Mesodermal cell (in vitro differentiated cells): ENCODE results near the gene ADGRL2. TPM values are rescaled to one million over a fixed set of nuclear protein-coding genes. Genes with fewer than 3 reads are reported as not detected.

Source experiments
- H3K27ac ChIP-seq: 2 replicates; pipeline ENCODE4 v1.7.0; 2013; ENCODE audit warnings: mild to moderate bottlenecking, low read depth, low read length, moderate library complexity; ENCODE audit not compliant: severe bottlenecking
- H3K36me3 ChIP-seq: 2 replicates; pipeline ENCODE4 v1.7.1; 2013; ENCODE audit warnings: mild to moderate bottlenecking, low read length, moderate library complexity; ENCODE audit not compliant: control insufficient read depth, insufficient read depth
- H3K4me1 ChIP-seq: one replicate; pipeline ENCODE4 v1.7.1; 2013; ENCODE audit warnings: mild to moderate bottlenecking, low read length; ENCODE audit not compliant: insufficient read depth, control insufficient read depth, poor library complexity, severe bottlenecking
- H3K4me3 ChIP-seq: 2 replicates; pipeline ENCODE4 v1.7.0; 2013; ENCODE audit warnings: low read length, control low read depth, mild to moderate bottlenecking; ENCODE audit not compliant: insufficient read depth, poor library complexity, severe bottlenecking; ENCODE audit errors: extremely low read depth
- H3K9me3 ChIP-seq: 2 replicates; pipeline ENCODE4 v1.7.1; 2013; ENCODE audit warnings: mild to moderate bottlenecking, low read length, moderate library complexity; ENCODE audit not compliant: control insufficient read depth
- WGBS, 2 experiments: methylation state at CpG; one replicate each; pipeline ENCODE4 v1.1.5; 2013; ENCODE audit warnings: missing lambda C conversion rate in 2 of 2; ENCODE audit not compliant: insufficient coverage in 2 of 2; 5-methylcytosine and 5-hydroxymethylcytosine counted together
- polyA plus RNA-seq, 2 experiments: library from polyadenylated mRNA; stranded (reverse); fragments of 50-300 nt; gene quantifications; one replicate each; pipeline ENCODE4 v1.2.3, GENCODE V29; 2013

ADGRL2 gene
- 133 TPM for polyA plus RNA-seq (2013, experiment 1 of 2)
- 125 TPM for polyA plus RNA-seq (2013, experiment 2 of 2)

GRCh38 chr1:81800695-81801650 is at the start of gene ADGRL2:
TSS of gene ADGRL2 (plus strand) at chr1:81800934. CDS start at chr1:81836985, 36,051 bp downstream.
- H3K9me3 ChIP-seq, result no peaks in the 10 kb centered on the region
- H3K4me3 ChIP-seq, result peak within 1 kb of the TSS; percentile 97
- 0% methylated on average over 25 to 30 of the region's 81 CpGs for WGBS, 2 experiments
- H3K4me1 ChIP-seq, result peaks cover 9% of the 10 kb centered on the region
- H3K36me3 ChIP-seq, result no peaks in the 10 kb centered on the region
- H3K27ac ChIP-seq, result peak within 1 kb of the TSS; percentile 92

DNA sequence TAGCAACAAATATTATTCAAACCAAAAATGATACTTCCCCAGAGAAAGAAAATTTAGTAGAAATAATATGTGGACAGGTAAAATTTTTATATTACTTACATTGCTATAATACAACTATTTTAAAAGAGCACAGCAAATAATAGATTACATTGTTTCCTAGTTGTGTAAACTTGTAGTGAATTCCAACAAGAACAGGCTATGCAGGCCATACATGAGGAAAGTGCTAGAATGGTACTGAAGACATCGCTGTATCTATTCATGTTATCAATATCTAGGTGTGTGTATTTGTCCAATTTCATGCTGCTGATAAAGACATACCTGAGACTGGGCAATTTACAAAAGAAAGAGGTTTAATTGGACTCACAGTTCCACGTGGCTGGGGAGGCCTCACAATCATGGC is 47.9 kb upstream of the ADGRL2 start:
- Histone ChIP-seq H3K36me3 (no peaks in the 10 kb centered on the region), H3K9me3 (no peaks in the 10 kb centered on the region), H3K4me1 (no peaks in the 10 kb centered on the region), H3K4me3 (no peak overlapping the region), H3K27ac (no peak overlapping the region)
- WGBS, 2 experiments, result 75 to 91% methylated on average over 1 to 2 of the region's 2 CpGs

GRCh38 chr1:81754424-81754823 is 46.3 kb upstream of the ADGRL2 start:
- no peak overlapping the region for H3K27ac ChIP-seq
- H3K4me1 ChIP-seq, result no peaks in the 10 kb centered on the region
- H3K36me3 ChIP-seq, result no peaks in the 10 kb centered on the region
- H3K4me3 ChIP-seq, result no peak overlapping the region
- H3K9me3 ChIP-seq, result no peaks in the 10 kb centered on the region

DNA sequence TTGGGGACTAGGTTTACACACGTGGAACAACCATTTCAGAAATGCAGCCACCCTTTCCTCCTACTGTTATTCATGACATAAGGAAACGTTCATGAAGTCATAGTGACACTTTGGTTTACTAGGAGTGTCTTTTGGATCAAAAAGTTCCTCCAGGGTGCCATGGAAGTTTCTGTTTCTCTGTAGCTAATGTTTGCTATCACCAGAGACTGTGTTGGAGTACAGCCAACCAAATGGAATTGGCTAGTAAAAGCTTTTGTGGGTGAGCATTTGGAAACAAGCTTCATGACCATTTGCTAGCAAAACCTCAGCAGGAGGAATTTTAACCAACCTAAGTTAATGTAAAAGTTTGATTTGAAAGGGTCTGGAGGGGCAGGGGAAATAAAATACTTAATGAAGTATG is 43.9 kb upstream of the ADGRL2 start:
- no peak overlapping the region for H3K27ac ChIP-seq
- H3K4me1 ChIP-seq, result no peaks in the 10 kb centered on the region
- no peak overlapping the region for H3K4me3 ChIP-seq
- H3K36me3 ChIP-seq, result no peaks in the 10 kb centered on the region
- WGBS, 2 experiments, result 82% methylated on average over 2 of the region's 2 CpGs; no CpG with 5 or more reads in 1 of the 2 experiments
- no peaks in the 10 kb centered on the region for H3K9me3 ChIP-seq

GRCh38 chr1:81757398-81758020 is 43.2 kb upstream of the ADGRL2 start:
- Histone ChIP-seq H3K36me3 (no peaks in the 10 kb centered on the region), H3K27ac (no peak overlapping the region), H3K4me1 (no peaks in the 10 kb centered on the region), H3K4me3 (no peak overlapping the region), H3K9me3 (no peaks in the 10 kb centered on the region)
- 83 to 100% methylated on average over 1 to 3 of the region's 8 CpGs for WGBS, 2 experiments

- H3K9me3 ChIP-seq, result no peaks in the 10 kb centered on the region
- no peaks in the 10 kb centered on the region for H3K36me3 ChIP-seq
- whole genome bisulfite sequencing, 2 experiments, result 100% methylated on average over 1 of the region's 2 CpGs; no CpG with 5 or more reads in 1 of the 2 experiments
- no peak overlapping the region for H3K4me3 ChIP-seq
- no peak overlapping the region for H3K27ac ChIP-seq
- no peaks in the 10 kb centered on the region for H3K4me1 ChIP-seq
Observed at GRCh38 chr1:81758181-81758580, 42.6 kb upstream of the ADGRL2 start.

- H3K4me1 ChIP-seq, result no peaks in the 10 kb centered on the region
- no peaks in the 10 kb centered on the region for H3K36me3 ChIP-seq
- no CpG with 5 or more reads among the region's 1 CpG for WGBS, 2 experiments
- H3K4me3 ChIP-seq, result no peak overlapping the region
- H3K27ac ChIP-seq, result no peak overlapping the region
- no peaks in the 10 kb centered on the region for H3K9me3 ChIP-seq
Observed at GRCh38 chr1:81760477-81761097, 40.1 kb upstream of the ADGRL2 start.

GRCh38 chr1:81775510-81775909 is 25.2 kb upstream of the ADGRL2 start:
- Histone ChIP-seq H3K4me3 (no peak overlapping the region), H3K27ac (no peak overlapping the region), H3K4me1 (no peaks in the 10 kb centered on the region), H3K9me3 (no peaks in the 10 kb centered on the region), H3K36me3 (no peaks in the 10 kb centered on the region)

DNA sequence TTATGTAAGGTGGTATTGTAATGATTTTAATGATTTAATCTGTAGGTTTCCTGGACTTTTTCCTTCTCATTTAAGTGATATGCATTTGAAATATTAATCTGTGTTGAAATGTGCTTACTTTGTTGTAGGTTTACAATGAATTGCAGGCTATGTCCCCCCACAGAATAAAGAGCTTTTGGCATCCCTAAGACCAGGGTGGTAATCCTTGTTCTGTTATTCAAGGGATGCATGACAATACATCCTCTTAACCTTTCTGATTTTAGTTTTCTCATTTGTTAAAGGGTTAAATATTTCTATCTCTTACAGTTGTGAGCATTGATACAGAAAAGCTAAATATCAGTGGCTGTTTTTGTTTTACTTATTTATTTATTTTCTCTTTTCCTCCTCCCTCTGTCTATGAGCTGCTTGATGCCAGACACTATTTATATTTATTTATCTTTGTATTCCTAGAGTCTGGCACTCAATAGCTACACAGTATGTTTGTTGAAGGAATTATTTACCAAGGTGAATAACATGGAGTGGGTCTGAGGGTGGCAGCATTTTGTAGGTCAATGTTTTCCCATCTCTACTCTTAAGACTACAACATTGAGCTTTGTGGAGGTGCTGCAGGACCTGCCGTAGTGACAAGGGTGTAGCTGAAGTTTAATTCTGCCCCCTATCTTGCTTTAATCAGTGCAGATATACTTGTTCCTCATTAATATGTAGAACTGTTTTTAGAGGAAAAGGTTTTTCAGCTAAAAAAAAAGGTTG is 19.9 kb upstream of the ADGRL2 start:
- Histone ChIP-seq H3K4me3 (no peak overlapping the region), H3K36me3 (no peaks in the 10 kb centered on the region), H3K27ac (no peak overlapping the region), H3K9me3 (no peaks in the 10 kb centered on the region), H3K4me1 (no peaks in the 10 kb centered on the region)
- no CpG with 5 or more reads among the region's 1 CpG for WGBS, 2 experiments

DNA sequence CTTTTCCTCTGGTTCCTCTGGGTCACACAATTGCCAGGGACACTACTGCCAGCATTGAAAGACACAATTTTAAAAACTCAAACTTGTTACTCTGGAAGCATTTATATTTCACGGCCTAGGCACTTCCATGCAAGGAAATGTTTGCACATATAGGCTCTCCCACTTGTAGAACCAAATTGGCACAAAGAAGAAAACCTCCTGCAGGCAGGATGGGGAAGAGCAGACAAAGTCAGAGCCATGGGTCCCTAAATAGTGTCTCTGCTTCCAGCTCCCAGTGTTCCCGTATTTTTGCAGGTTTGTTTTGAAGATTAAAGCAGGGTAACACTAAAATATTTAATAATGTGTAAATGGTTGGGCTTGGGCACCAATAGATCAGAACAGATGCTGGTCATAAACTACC is 19.0 kb upstream of the ADGRL2 start:
- Histone ChIP-seq H3K9me3 (no peaks in the 10 kb centered on the region), H3K36me3 (no peaks in the 10 kb centered on the region), H3K27ac (no peak overlapping the region), H3K4me3 (no peak overlapping the region), H3K4me1 (no peaks in the 10 kb centered on the region)
- WGBS, 2 experiments, result 83 to 100% methylated on average over 1 of the region's 2 CpGs
